HUES6 (cell line): ENCODE data around the gene BMAL1.

Experiments used
- H3K27ac ChIP-seq: 2 replicates; pipeline ENCODE4 v1.7.0; 2013; ENCODE audit warnings: low read depth, mild to moderate bottlenecking, low read length, inconsistent platforms
- H3K27me3 ChIP-seq: 2 replicates; pipeline ENCODE4 v1.6.1; 2013; ENCODE audit warnings: low read length; ENCODE audit not compliant: control insufficient read depth, insufficient read depth
- H3K36me3 ChIP-seq: 2 replicates; pipeline ENCODE4 v1.6.1; 2013; ENCODE audit warnings: low read length; ENCODE audit not compliant: control insufficient read depth, insufficient read depth
- H3K4me1 ChIP-seq: 2 replicates; pipeline ENCODE4 v1.6.1; 2013; ENCODE audit warnings: low read length; ENCODE audit not compliant: control insufficient read depth, insufficient read depth
- H3K4me3 ChIP-seq: 2 replicates; pipeline ENCODE4 v1.5.1; 2013; ENCODE audit warnings: low read depth, low read length
- H3K9ac ChIP-seq: one replicate; pipeline ENCODE4 v1.6.1; 2013; ENCODE audit warnings: mild to moderate bottlenecking, low read length
- H3K9me3 ChIP-seq: 2 replicates; pipeline ENCODE4 v1.6.1; 2013; ENCODE audit warnings: low read depth, low read length; ENCODE audit not compliant: control insufficient read depth, insufficient read depth

BMAL1 gene

GRCh38 chr11:13335319-13335718 lies 57.7 kb downstream of the BMAL1 start:
- no peaks in the 10 kb centered on the region for H3K36me3 ChIP-seq
- peaks cover 14% of the 10 kb centered on the region; the same call in 1 of the 2 replicates for H3K4me1 ChIP-seq
- no peaks in the 10 kb centered on the region for H3K27me3 ChIP-seq
- no peak overlapping the region for H3K9ac ChIP-seq
- no peaks in the 10 kb centered on the region for H3K9me3 ChIP-seq
- no peak overlapping the region for H3K4me3 ChIP-seq
- H3K27ac ChIP-seq = no peak overlapping the region

DNA sequence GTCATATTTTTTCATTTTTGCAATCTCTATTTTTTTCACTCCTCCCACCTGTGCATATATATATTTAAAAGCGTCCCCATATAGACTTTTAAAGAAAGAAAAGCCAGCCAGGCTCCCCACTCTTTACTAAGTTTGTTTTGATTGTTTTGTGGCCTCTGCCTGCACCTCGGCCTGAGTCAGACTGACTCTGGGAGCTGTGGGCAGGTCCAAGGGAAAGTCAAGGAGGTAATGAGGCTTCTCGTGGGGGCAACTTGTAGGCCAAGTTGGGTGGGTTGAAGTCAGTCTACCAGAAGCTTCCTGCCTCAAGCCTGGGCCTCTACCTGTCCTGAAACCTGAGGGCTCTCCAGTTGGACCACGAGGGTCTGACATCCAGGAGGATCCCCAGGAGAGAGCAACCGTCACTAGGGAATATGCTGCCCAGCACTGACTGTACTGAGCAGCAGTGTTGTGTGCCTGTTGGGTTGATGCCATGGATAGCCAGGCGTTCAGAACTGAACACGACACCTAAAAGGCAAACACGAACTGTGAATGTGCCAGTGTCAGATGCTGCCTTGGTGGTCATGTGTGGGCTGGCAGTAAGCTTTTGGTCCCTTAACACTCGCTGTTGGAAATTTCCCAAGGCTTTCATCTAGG lies 58.8 kb downstream of the BMAL1 start:
- Histone ChIP-seq H3K9ac (no peak overlapping the region), H3K4me1 (peaks cover 15% of the 10 kb centered on the region; the same call in 1 of the 2 replicates), H3K9me3 (no peaks in the 10 kb centered on the region), H3K4me3 (no peak overlapping the region), H3K27me3 (no peaks in the 10 kb centered on the region), H3K36me3 (no peaks in the 10 kb centered on the region), H3K27ac (no peak overlapping the region)

- peaks cover 5% of the 10 kb centered on the region; the same call in 1 of the 2 replicates for H3K9me3 ChIP-seq
- H3K27ac ChIP-seq = no peak overlapping the region
- H3K27me3 ChIP-seq = no peaks in the 10 kb centered on the region
- H3K9ac ChIP-seq = no peak overlapping the region
- H3K4me3 ChIP-seq = no peak overlapping the region
- peaks cover 15% of the 10 kb centered on the region; the same call in 1 of the 2 replicates for H3K4me1 ChIP-seq
- H3K36me3 ChIP-seq = no peaks in the 10 kb centered on the region
Measured at GRCh38 chr11:13338019-13338426, 60.4 kb downstream of the BMAL1 start.

DNA sequence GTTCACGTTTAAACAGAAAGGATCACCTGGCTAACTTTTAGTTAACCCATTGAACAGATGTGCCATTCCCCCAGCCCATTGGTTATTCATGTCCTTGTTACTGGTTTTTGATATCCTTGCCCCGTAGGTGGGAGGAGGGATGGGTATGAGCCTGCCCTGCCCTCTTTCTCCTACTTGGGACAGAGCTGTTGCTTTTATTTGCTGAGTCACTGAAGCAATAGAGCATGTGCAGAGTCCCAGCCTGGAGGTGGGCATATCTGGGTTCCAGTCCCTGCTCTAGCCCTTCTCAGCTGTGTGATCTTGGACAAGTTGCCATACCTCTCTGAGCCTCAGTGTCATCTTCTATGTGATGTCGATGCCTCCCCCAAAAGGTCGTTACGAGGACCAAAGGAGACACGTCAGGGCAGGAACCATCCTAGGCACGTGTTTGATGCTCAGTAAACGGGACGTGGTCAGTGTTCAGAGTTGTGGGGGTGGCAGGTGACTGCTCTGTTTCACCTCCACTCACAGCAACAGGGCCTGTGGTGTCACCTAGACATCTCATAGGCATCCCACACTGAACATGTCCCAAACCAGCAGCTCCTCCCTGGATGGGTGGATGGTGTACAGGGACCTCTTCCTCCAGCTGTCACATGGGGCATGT lies 61.0 kb downstream of the BMAL1 start:
- Histone ChIP-seq H3K4me1 (peaks cover 18% of the 10 kb centered on the region; the same call in 1 of the 2 replicates), H3K27me3 (no peaks in the 10 kb centered on the region), H3K27ac (no peak overlapping the region), H3K36me3 (no peaks in the 10 kb centered on the region), H3K9me3 (peaks cover 6% of the 10 kb centered on the region; the same call in 1 of the 2 replicates), H3K4me3 (no peak overlapping the region), H3K9ac (no peak overlapping the region)

GRCh38 chr11:13339195-13340153 lies 61.9 kb downstream of the BMAL1 start:
- H3K36me3 ChIP-seq = no peaks in the 10 kb centered on the region
- peaks cover 6% of the 10 kb centered on the region; the same call in 1 of the 2 replicates for H3K9me3 ChIP-seq
- H3K4me3 ChIP-seq = no peak overlapping the region
- no peak overlapping the region for H3K27ac ChIP-seq
- H3K9ac ChIP-seq = no peak overlapping the region
- no peaks in the 10 kb centered on the region for H3K27me3 ChIP-seq
- peaks cover 18% of the 10 kb centered on the region; the same call in 1 of the 2 replicates for H3K4me1 ChIP-seq

DNA sequence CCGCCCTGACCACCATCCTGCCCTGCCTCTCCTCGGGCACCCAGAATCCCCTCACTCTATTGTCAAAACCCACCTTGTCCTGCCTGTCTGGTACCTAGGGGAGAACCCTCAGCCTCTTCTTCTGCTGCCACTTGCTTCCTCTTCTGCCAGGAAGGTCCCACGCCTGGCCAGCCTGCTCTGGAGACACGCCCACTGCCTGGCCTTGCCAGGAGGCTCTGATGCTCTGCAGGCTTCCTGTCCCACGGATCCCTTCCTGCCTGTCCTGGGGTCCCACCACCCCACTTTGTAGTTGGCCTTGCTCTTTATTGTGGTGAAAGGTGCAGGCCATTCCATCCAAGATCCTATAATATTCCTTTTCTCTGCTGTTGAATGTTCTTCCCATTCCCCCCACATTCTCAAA lies 63.4 kb downstream of the BMAL1 start:
- Histone ChIP-seq H3K4me3 (no peak overlapping the region), H3K27me3 (no peaks in the 10 kb centered on the region), H3K36me3 (no peaks in the 10 kb centered on the region), H3K9me3 (peaks cover 6% of the 10 kb centered on the region; the same call in 1 of the 2 replicates), H3K4me1 (peaks cover 15% of the 10 kb centered on the region; the same call in 1 of the 2 replicates), H3K27ac (no peak overlapping the region), H3K9ac (no peak overlapping the region)

DNA sequence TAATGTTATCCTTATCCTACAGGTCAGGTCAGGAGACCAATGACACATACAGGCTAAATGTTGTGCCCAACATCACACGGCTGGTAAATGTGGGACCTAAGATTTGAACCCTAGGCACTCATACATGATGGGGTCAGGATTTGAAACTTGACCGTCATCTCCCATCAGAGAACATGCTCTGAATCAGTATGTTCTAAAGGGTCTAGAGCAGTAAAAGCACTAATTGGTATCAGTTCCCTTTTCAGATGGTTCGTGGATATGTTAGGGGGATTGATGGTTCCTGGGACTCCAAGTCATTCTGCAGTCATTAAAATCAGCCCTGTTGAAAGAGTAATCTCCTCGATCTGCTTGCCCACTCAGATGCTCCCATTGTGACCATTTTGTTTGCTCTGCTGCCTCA lies 65.5 kb downstream of the BMAL1 start:
- Histone ChIP-seq H3K9ac (no peak overlapping the region), H3K9me3 (peaks cover 6% of the 10 kb centered on the region; the same call in 1 of the 2 replicates), H3K4me1 (peaks cover 18% of the 10 kb centered on the region; the same call in 1 of the 2 replicates), H3K4me3 (no peak overlapping the region), H3K27me3 (no peaks in the 10 kb centered on the region), H3K36me3 (no peaks in the 10 kb centered on the region), H3K27ac (no peak overlapping the region)

DNA sequence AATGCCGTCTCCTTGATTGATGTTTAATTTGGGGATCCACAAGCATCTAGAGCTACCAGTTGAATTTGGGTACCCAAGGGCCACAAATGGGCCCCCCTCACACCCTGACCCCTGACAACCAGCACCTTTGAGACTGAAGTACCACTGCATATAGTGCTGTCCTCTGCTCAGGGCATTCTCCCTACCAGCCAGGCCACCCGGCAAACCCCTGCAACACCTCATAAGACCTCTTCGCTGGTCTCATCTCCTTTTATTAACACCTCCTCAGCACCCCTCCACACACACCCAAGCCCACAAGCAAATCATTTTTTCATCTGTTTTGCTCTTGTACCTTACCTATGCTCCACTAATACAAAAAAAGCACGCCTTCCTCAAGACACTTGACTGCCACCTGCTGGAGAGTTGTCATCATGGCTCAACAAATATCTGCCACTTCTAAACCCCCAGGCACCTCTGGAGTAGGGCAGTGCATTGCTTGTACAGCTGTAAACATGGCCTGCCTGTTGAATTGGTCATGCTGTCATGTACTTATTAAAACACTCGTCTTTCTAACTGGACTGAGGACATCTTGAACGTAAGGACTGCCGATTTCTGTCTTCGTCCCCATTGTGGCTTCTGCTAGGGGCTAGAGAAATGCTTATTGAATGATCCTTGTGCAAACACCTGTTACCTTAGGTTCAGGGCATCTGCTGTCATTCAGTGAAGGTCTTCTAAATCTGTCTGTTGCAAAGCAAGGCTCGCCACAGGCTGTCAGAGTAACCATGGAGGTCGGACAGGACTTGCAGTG lies 66.5 kb downstream of the BMAL1 start:
- peaks cover 15% of the 10 kb centered on the region; the same call in 1 of the 2 replicates for H3K4me1 ChIP-seq
- no peak overlapping the region for H3K4me3 ChIP-seq
- H3K36me3 ChIP-seq = no peaks in the 10 kb centered on the region
- no peaks in the 10 kb centered on the region for H3K27me3 ChIP-seq
- no peak overlapping the region for H3K9ac ChIP-seq
- H3K9me3 ChIP-seq = peaks cover 6% of the 10 kb centered on the region; the same call in 1 of the 2 replicates
- no peak overlapping the region for H3K27ac ChIP-seq

DNA sequence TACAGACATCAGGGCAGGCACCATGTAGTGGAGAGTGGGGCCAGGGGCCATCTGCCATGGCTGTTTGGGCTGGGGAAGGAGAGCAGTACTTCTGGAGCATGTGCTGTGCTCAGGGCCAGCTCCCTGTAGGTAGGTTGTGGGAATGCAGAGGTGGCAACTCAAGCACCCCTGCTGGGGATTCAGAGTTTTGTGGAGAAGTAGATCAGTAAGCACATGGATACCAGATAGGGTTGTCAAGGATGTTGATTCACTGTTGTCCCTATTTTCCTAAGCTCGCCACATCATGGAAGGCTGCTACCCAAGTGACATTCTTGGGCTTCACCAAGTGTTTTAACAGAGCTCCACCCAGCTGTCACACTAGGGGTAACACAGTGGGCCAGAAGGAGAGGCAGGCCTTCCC lies 67.2 kb downstream of the BMAL1 start:
- no peaks in the 10 kb centered on the region for H3K27me3 ChIP-seq
- no peak overlapping the region for H3K27ac ChIP-seq
- H3K4me3 ChIP-seq = no peak overlapping the region
- H3K36me3 ChIP-seq = no peaks in the 10 kb centered on the region
- H3K4me1 ChIP-seq = peaks cover 9% of the 10 kb centered on the region; the same call in 1 of the 2 replicates
- H3K9me3 ChIP-seq = peaks cover 6% of the 10 kb centered on the region; the same call in 1 of the 2 replicates
- no peak overlapping the region for H3K9ac ChIP-seq

GRCh38 chr11:13346470-13346869 lies 68.9 kb downstream of the BMAL1 start:
- Histone ChIP-seq H3K4me3 (no peak overlapping the region), H3K27ac (no peak overlapping the region), H3K9ac (no peak overlapping the region), H3K4me1 (peaks cover 7% of the 10 kb centered on the region; the same call in 1 of the 2 replicates), H3K9me3 (peaks cover 6% of the 10 kb centered on the region; the same call in 1 of the 2 replicates), H3K27me3 (no peaks in the 10 kb centered on the region), H3K36me3 (no peaks in the 10 kb centered on the region)
